B cell (primary cell): Measurements from ENCODE around the gene NXPH2.
"Not testable (repeated sequence)": the region's sequence is repeated elsewhere in the genome, so short reads cannot be mapped to it uniquely, and the experiment has no call there.

Experiments used
- CTCF ChIP-seq: fragments of 200-600 bp; IDR thresholded peaks from one replicate; pipeline ENCODE4 v1.8.0; 2022; ENCODE audit warnings: antibody characterized with exemption, mild to moderate bottlenecking
- EZH2 ChIP-seq: IDR thresholded peaks from 2 replicates; pipeline ENCODE4 v1.6.1; 2012; ENCODE audit warnings: borderline replicate concordance, low read depth, mild to moderate bottlenecking, moderate library complexity, low read length; ENCODE audit not compliant: insufficient read depth, poor library complexity, severe bottlenecking

GRCh38 chr2:138737009-138737554, 43.1 kb downstream of the NXPH2 start:
- not testable (repeated sequence) for TF ChIP-seq EZH2, CTCF
